ENCODE results near the gene SEPHS2. TPM values are rescaled to one million over a fixed set of nuclear protein-coding genes. Genes with fewer than 3 reads are reported as not detected.

Gene SEPHS2
- total and polyA plus RNA-seq, 2 of the 8 experiments (the other 6 are each of a cell fraction or from before 2014, with no cell fraction given) = 28.2 to 61.8 TPM

DNA sequence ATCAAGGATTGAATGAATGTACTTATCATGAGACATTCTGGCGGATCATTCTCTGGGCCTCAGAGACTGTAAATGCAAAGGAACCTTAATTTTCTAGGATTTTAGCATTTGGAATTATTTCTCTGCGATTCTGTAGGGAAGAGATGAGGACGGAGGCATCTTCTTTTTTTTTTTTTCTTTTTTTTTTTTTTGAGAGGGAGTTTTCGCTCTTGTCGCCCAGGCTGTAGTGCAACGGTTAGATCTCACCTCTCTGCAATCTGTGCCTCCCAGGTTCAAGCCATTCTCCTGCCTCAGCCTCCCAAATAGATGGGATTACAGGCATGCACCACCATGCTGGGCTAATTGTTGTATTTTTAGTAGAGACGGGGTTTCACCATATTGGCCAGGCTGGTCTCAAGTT, 29.0 kb upstream of the SEPHS2 start (continued):
- no peak for TF ChIP-seq ATF2 (IDR thresholded peaks at IDR 0.05; ENCODE audit: low read length)
- TF ChIP-seq, protein P1, sequence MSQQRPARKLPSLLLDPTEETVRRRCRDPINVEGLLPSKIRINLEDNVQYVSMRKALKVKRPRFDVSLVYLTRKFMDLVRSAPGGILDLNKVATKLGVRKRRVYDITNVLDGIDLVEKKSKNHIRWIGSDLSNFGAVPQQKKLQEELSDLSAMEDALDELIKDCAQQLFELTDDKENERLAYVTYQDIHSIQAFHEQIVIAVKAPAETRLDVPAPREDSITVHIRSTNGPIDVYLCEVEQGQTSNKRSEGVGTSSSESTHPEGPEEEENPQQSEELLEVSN (IDR thresholded peaks at IDR 0.05) = no peak
- TF ChIP-seq CHD7 (IDR thresholded peaks at IDR 0.05; ENCODE audit: insufficient replicate concordance, low read length) = no peak
